NCI-H2029 (cell line): ENCODE data around the gene AGAP5.
A peak's percentile ranks its signal among the peaks of the same experiment; 100 is the strongest.
"Not testable (repeated sequence)": the region's sequence is repeated elsewhere in the genome, so short reads cannot be mapped to it uniquely, and the experiment has no call there.

Source experiments
- DNase-seq: peaks from one replicate; lab custom pipeline; 2025; lab: John Stamatoyannopoulos, UW

AGAP5 gene

GRCh38 chr10:73714483-73714882, 16.6 kb upstream of the AGAP5 start:
- not testable (repeated sequence) for DNase-seq

GRCh38 chr10:73713912-73714311, 16.0 kb upstream of the AGAP5 start:
- not testable (repeated sequence) for DNase-seq

GRCh38 chr10:73711683-73712082, 13.8 kb upstream of the AGAP5 start:
- not testable (repeated sequence) for DNase-seq

- DNase-seq, result not testable (repeated sequence)
Observed at GRCh38 chr10:73708122-73708521, 10.2 kb upstream of the AGAP5 start.

GRCh38 chr10:73707628-73708027, 9.7 kb upstream of the AGAP5 start:
- DNase-seq, result not testable (repeated sequence)

- not testable (repeated sequence) for DNase-seq
Observed at GRCh38 chr10:73706488-73706887, 8.6 kb upstream of the AGAP5 start.

- not testable (repeated sequence) for DNase-seq
Observed at GRCh38 chr10:73705506-73706072, 7.7 kb upstream of the AGAP5 start.

- not testable (repeated sequence) for DNase-seq
Observed at GRCh38 chr10:73703924-73704323, 6.0 kb upstream of the AGAP5 start.

GRCh38 chr10:73698819-73699218, 910 bp upstream of the AGAP5 start:
- not testable (repeated sequence) for DNase-seq

GRCh38 chr10:73695302-73695701, 2.6 kb downstream of the AGAP5 start:
- peak; percentile 1 for DNase-seq

- not testable (repeated sequence) for DNase-seq
Observed at GRCh38 chr10:73690755-73691154, 7.2 kb downstream of the AGAP5 start.

GRCh38 chr10:73689596-73689995, 8.3 kb downstream of the AGAP5 start:
- not testable (repeated sequence) for DNase-seq

GRCh38 chr10:73687641-73688040, 10.3 kb downstream of the AGAP5 start:
- DNase-seq, result not testable (repeated sequence)

- not testable (repeated sequence) for DNase-seq
Observed at GRCh38 chr10:73674546-73674945, 23.4 kb downstream of the AGAP5 start.

GRCh38 chr10:73668378-73668777, 29.5 kb downstream of the AGAP5 start:
- DNase-seq, result not testable (repeated sequence)

- DNase-seq, result not testable (repeated sequence)
Observed at GRCh38 chr10:73666153-73666809, 31.6 kb downstream of the AGAP5 start.

- not testable (repeated sequence) for DNase-seq
Observed at GRCh38 chr10:73665581-73665980, 32.3 kb downstream of the AGAP5 start.

- DNase-seq, result not testable (repeated sequence)
Observed at GRCh38 chr10:73664156-73665040, 33.5 kb downstream of the AGAP5 start.

- DNase-seq, result not testable (repeated sequence)
Observed at GRCh38 chr10:73663621-73664020, 34.3 kb downstream of the AGAP5 start.

- DNase-seq, result not testable (repeated sequence)
Observed at GRCh38 chr10:73662705-73663104, 35.2 kb downstream of the AGAP5 start.

- no peak for DNase-seq
Observed at GRCh38 chr10:73655990-73656298, 42.0 kb downstream of the AGAP5 start, which contains the start of gene SYNPO2L. Gene SYNPO2L (minus strand): TSS chr10:73656029. CDS start chr10:73655922, 107 bp downstream.

- DNase-seq, result no peak
Observed at GRCh38 chr10:73655257-73655989, 42.5 kb downstream of the AGAP5 start.
